ENCODE data around the gene UFD1.

GRCh38 chr22:19451570-19451969, 27.4 kb downstream of the UFD1 start:
- TF ChIP-seq CTCF (IDR thresholded peaks at IDR 0.05) (no peak), EZH2 (IDR thresholded peaks at IDR 0.05) (no peak)
